B cell (primary cell): ENCODE measurements around the gene ENDOV. TPM values are rescaled to one million over a fixed set of nuclear protein-coding genes. Genes with fewer than 3 reads are reported as not detected.

Source experiments
- ATAC-seq: fragments of 200-7000 bp; cut with Tn5 transposase; one replicate; pipeline ENCODE4 v1.10.0; 2021; ENCODE audit warnings: low read depth, mild to moderate bottlenecking, moderate number of reproducible peaks, moderate library complexity
- CTCF ChIA-PET: fragments of 350-600 bp; sonication (Branson Sonifier 250); formaldehyde crosslinking; loops from one replicate; lab custom pipeline; 2021; ENCODE audit warnings: antibody characterized with exemption, inconsistent platforms; lab: Charles Lee
- POLR2A ChIA-PET: fragments of 350-600 bp; sonication (Branson Sonifier 250); formaldehyde crosslinking; loops from one replicate; lab custom pipeline; 2021; ENCODE audit warnings: antibody characterized with exemption; lab: Charles Lee
- DNase-seq: peaks from one replicate; pipeline ENCODE4 v3.0.0; 2013
- H2AFZ ChIP-seq: 2 replicates; pipeline ENCODE4 v1.6.1; 2012; ENCODE audit warnings: mild to moderate bottlenecking, low read depth, low read length; ENCODE audit not compliant: insufficient read depth, poor library complexity, severe bottlenecking
- H3K27ac ChIP-seq, 2 donors: 1 replicate in 1 of 2; 2 replicates in 1 of 2; pipeline ENCODE4 v1.5.1; 2012 to 2013; ENCODE audit warnings: low read length in 2 of 2, mild to moderate bottlenecking in 2 of 2, moderate library complexity in 1 of 2
- H3K27me3 ChIP-seq, 4 experiments: fragments of 200-600 bp in 1 of 4; sonication (generic) in 1 of 4; replicated peaks in 1 of 4; 1 replicate in 2 of 4; 2 replicates in 2 of 4; pipeline versions ENCODE4 v1.6.1 to v1.7.0; 2013 to 2016; ENCODE audit warnings: low read length in 3 of 4, mild to moderate bottlenecking in 2 of 4, mixed read lengths in 1 of 4, moderate library complexity in 1 of 4; ENCODE audit not compliant: insufficient read depth in 4 of 4, control insufficient read depth in 3 of 4; ENCODE audit errors: control extremely low read depth in 1 of 4
- H3K36me3 ChIP-seq, 2 experiments: replicated peaks in 1 of 2; 1 replicate in 1 of 2; 2 replicates in 1 of 2; pipeline versions ENCODE4 v1.6.1 to v1.7.1; 2013; ENCODE audit warnings: low read length in 1 of 2; ENCODE audit not compliant: insufficient read depth in 2 of 2, control insufficient read depth in 1 of 2; ENCODE audit errors: control extremely low read depth in 1 of 2, extremely low read depth in 1 of 2
- H3K4me1 ChIP-seq, 2 donors: fragments of 200-600 bp in 1 of 2; sonication (generic) in 1 of 2; 1 replicate in 1 of 2; 2 replicates in 1 of 2; pipeline versions ENCODE4 v1.5.1 to v1.6.1; 2013 to 2017; ENCODE audit warnings: low read length in 2 of 2; ENCODE audit not compliant: control insufficient read depth in 2 of 2, insufficient read depth in 2 of 2
- H3K4me2 ChIP-seq: replicated peaks from 2 replicates; pipeline ENCODE3; 2012; ENCODE audit warnings: mild to moderate bottlenecking, low read depth, low read length; ENCODE audit not compliant: poor library complexity, severe bottlenecking
- H3K4me3 ChIP-seq, 5 experiments: fragments of 200-600 bp in 1 of 5; sonication (generic) in 1 of 5; 1 replicate in 3 of 5; 2 replicates in 2 of 5; pipeline versions ENCODE4 v1.5.1 to v1.7.0; 2011 to 2016; ENCODE audit warnings: low read length in 4 of 5, mild to moderate bottlenecking in 4 of 5, low read depth in 2 of 5, control low read depth in 1 of 5, moderate library complexity in 1 of 5; ENCODE audit not compliant: insufficient read depth in 1 of 5; ENCODE audit errors: control extremely low read depth in 1 of 5, extremely low read depth in 1 of 5
- H3K79me2 ChIP-seq: fragments of 200-600 bp; sonication (generic); one replicate; pipeline ENCODE4 v1.6.0; 2016; ENCODE audit warnings: low read length; ENCODE audit not compliant: control insufficient read depth, insufficient read depth
- H3K9ac ChIP-seq: fragments of 200-600 bp; sonication (generic); 2 replicates; pipeline ENCODE4 v1.6.1; 2017; ENCODE audit warnings: mild to moderate bottlenecking, low read length, moderate library complexity
- H3K9me3 ChIP-seq, 3 donors: one replicate each; pipeline versions ENCODE4 v1.6.1 to v1.7.1; 2013; ENCODE audit warnings: low read length in 2 of 3; ENCODE audit not compliant: control insufficient read depth in 2 of 3, insufficient read depth in 1 of 3; ENCODE audit errors: control extremely low read depth in 1 of 3
- H4K20me1 ChIP-seq: 2 replicates; pipeline ENCODE4 v1.6.0; 2012; ENCODE audit warnings: mild to moderate bottlenecking, low read length; ENCODE audit not compliant: insufficient read depth, control insufficient read depth, poor library complexity, severe bottlenecking
- H3K27ac Mint-ChIP-seq: one replicate; pipeline ENCODE4 v1.8.0; 2021; ENCODE audit warnings: mixed read lengths
- H3K27me3 Mint-ChIP-seq: one replicate; pipeline ENCODE4 v1.8.0; 2021; ENCODE audit warnings: mixed read lengths
- H3K4me1 Mint-ChIP-seq: one replicate; pipeline ENCODE4 v1.8.0; 2021; ENCODE audit warnings: mixed read lengths
- H3K4me3 Mint-ChIP-seq: one replicate; pipeline ENCODE4 v1.8.0; 2021; ENCODE audit warnings: mixed read lengths
- H3K9me3 Mint-ChIP-seq: one replicate; pipeline ENCODE4 v1.8.0; 2022; ENCODE audit warnings: mixed read lengths; ENCODE audit not compliant: insufficient read depth
- EZH2 ChIP-seq: IDR thresholded peaks from 2 replicates; pipeline ENCODE4 v1.6.1; 2012; ENCODE audit warnings: borderline replicate concordance, low read depth, mild to moderate bottlenecking, moderate library complexity, low read length; ENCODE audit not compliant: insufficient read depth, poor library complexity, severe bottlenecking
- WGBS: methylation state at CpG from one replicate; pipeline ENCODE4 v1.1.5; 2013; ENCODE audit warnings: missing lambda C conversion rate; ENCODE audit not compliant: insufficient coverage; 5-methylcytosine and 5-hydroxymethylcytosine counted together
- intact Hi-C: fragments of 100-400 bp; cut with micrococcal nuclease; formaldehyde crosslinking; loops from one replicate; pipeline ENCODE4 v1.10.0; 2022
- polyA plus RNA-seq: library from polyadenylated mRNA; depleted of rRNA; stranded (reverse); fragments of >200 nt; gene quantifications from 2 replicates; pipeline ENCODE4 v1.2.3, GENCODE V29; 2012
- total RNA-seq, 2 donors: library from RNA; stranded (reverse); fragments of 120-200 nt in 1 of 2; gene quantifications; 1 replicate in 1 of 2; 2 replicates in 1 of 2; pipeline versions ENCODE4 v1.2.3 to v1.2.4, GENCODE V29; 2013 to 2022
- TF ChIP-seq, protein P1 (sequence below): fragments of 200-600 bp; IDR thresholded peaks from one replicate; pipeline ENCODE4 v1.8.0; 2022; ENCODE audit warnings: antibody characterized with exemption, mild to moderate bottlenecking

The ENDOV gene
- total and polyA plus RNA-seq, 2 donors (not counting 1 experiment from before 2014, with no cell fraction given): 25.3 to 49.5 TPM

GRCh38 chr17:80456465-80457235 is 41.7 kb downstream of the ENDOV start:
- Mint-ChIP-seq H3K4me1 (peaks cover 18% of the 10 kb centered on the region), H3K27ac (peak overlapping the region; percentile 41), H3K27me3 (peaks cover 33% of the 10 kb centered on the region), H3K4me3 (peak overlapping the region; percentile 60), H3K9me3 (no peaks in the 10 kb centered on the region)
- intact Hi-C loops: no loop called here
- no peak overlapping the region for H3K27ac ChIP-seq
- no peaks in the 10 kb centered on the region for H3K36me3 ChIP-seq
- no peak overlapping the region for H2AFZ ChIP-seq
- no peak for TF ChIP-seq EZH2
- TF ChIP-seq, protein P1, sequence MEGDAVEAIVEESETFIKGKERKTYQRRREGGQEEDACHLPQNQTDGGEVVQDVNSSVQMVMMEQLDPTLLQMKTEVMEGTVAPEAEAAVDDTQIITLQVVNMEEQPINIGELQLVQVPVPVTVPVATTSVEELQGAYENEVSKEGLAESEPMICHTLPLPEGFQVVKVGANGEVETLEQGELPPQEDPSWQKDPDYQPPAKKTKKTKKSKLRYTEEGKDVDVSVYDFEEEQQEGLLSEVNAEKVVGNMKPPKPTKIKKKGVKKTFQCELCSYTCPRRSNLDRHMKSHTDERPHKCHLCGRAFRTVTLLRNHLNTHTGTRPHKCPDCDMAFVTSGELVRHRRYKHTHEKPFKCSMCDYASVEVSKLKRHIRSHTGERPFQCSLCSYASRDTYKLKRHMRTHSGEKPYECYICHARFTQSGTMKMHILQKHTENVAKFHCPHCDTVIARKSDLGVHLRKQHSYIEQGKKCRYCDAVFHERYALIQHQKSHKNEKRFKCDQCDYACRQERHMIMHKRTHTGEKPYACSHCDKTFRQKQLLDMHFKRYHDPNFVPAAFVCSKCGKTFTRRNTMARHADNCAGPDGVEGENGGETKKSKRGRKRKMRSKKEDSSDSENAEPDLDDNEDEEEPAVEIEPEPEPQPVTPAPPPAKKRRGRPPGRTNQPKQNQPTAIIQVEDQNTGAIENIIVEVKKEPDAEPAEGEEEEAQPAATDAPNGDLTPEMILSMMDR: no peak
- H3K4me1 ChIP-seq: peaks cover 7 to 17% of the 10 kb centered on the region in 2 donors
- H4K20me1 ChIP-seq: no peaks in the 10 kb centered on the region
- no peak overlapping the region for H3K9ac ChIP-seq
- H3K4me2 ChIP-seq: no peak overlapping the region
- CTCF ChIA-PET: no interaction called here
- peaks cover 0 to 31% (median 0%) of the 10 kb centered on the region in 4 experiments for H3K27me3 ChIP-seq
- POLR2A ChIA-PET: no interaction called here
- ATAC-seq: no peak
- peaks cover 0 to 7% (median 0%) of the 10 kb centered on the region in 3 donors for H3K9me3 ChIP-seq
- no peak for DNase-seq
- 88% methylated on average over 18 of the region's 21 CpGs for WGBS
- H3K79me2 ChIP-seq: no peaks in the 10 kb centered on the region
- H3K4me3 ChIP-seq: no peak overlapping the region

GRCh38 chr17:80457236-80457856 is 42.4 kb downstream of the ENDOV start:
- Histone ChIP-seq H3K36me3 (no peaks in the 10 kb centered on the region), H3K4me3 (no peak overlapping the region), H3K27ac (no peak overlapping the region), H3K4me1 (peaks cover 7 to 17% of the 10 kb centered on the region in 2 donors), H3K4me2 (no peak overlapping the region), H4K20me1 (no peaks in the 10 kb centered on the region), H3K27me3 (peaks cover 0 to 35% (median 0%) of the 10 kb centered on the region in 4 experiments), H3K79me2 (no peaks in the 10 kb centered on the region), H3K9me3 (peaks cover 0 to 7% (median 0%) of the 10 kb centered on the region in 3 donors), H2AFZ (no peak overlapping the region), H3K9ac (no peak overlapping the region)
- CTCF ChIA-PET: no interaction called here
- H3K27ac Mint-ChIP-seq: no peak overlapping the region
- no peak for ATAC-seq
- no peak for TF ChIP-seq EZH2
- TF ChIP-seq, protein P1: no peak
- H3K4me1 Mint-ChIP-seq: peaks cover 18% of the 10 kb centered on the region
- peaks cover 38% of the 10 kb centered on the region for H3K27me3 Mint-ChIP-seq
- POLR2A ChIA-PET: no interaction called here
- peak overlapping the region; percentile 45 for H3K4me3 Mint-ChIP-seq
- no peak for DNase-seq
- WGBS: 36% methylated on average over 15 of the region's 15 CpGs
- H3K9me3 Mint-ChIP-seq: no peaks in the 10 kb centered on the region
- intact Hi-C loops: no loop called here
